OCI-LY7 (cell line): Measurements from ENCODE around the gene KRTAP5-4.
"Not testable (repeated sequence)": the region's sequence is repeated elsewhere in the genome, so short reads cannot be mapped to it uniquely, and the experiment has no call there.

Experiments used
- EZH2phosphoT487 ChIP-seq: fragments of 200-600 bp; sonication (generic); IDR thresholded peaks from 2 replicates; pipeline ENCODE4 v1.6.1; 2018; ENCODE audit warnings: low read depth, borderline replicate concordance, mild to moderate bottlenecking, mixed run types, antibody characterized with exemption, low read length, moderate library complexity, mixed read lengths
- TF ChIP-seq, protein P1 (sequence below): fragments of 200-600 bp; sonication (generic); conservative IDR thresholded peaks from 2 replicates; pipeline ENCODE4 v1.5.1; 2014; ENCODE audit warnings: mild to moderate bottlenecking, antibody characterized with exemption, low read length, moderate library complexity, mixed read lengths

GRCh38 chr11:1575756-1576155 is 46.2 kb downstream of the KRTAP5-4 start:
- not testable (repeated sequence) for TF ChIP-seq EZH2phosphoT487
- TF ChIP-seq, protein P1, sequence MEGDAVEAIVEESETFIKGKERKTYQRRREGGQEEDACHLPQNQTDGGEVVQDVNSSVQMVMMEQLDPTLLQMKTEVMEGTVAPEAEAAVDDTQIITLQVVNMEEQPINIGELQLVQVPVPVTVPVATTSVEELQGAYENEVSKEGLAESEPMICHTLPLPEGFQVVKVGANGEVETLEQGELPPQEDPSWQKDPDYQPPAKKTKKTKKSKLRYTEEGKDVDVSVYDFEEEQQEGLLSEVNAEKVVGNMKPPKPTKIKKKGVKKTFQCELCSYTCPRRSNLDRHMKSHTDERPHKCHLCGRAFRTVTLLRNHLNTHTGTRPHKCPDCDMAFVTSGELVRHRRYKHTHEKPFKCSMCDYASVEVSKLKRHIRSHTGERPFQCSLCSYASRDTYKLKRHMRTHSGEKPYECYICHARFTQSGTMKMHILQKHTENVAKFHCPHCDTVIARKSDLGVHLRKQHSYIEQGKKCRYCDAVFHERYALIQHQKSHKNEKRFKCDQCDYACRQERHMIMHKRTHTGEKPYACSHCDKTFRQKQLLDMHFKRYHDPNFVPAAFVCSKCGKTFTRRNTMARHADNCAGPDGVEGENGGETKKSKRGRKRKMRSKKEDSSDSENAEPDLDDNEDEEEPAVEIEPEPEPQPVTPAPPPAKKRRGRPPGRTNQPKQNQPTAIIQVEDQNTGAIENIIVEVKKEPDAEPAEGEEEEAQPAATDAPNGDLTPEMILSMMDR = not testable (repeated sequence)
